Chondrocyte (in vitro differentiated cells): ENCODE results near the gene KCNJ10. TPM values are rescaled to one million over a fixed set of nuclear protein-coding genes. Genes with fewer than 3 reads are reported as not detected.

Source experiments
- DNase-seq: peaks from one replicate; pipeline ENCODE4 v3.0.0; 2021; ENCODE audit warnings: mixed read lengths, low spot score
- H3K27ac Mint-ChIP-seq: one replicate; pipeline ENCODE4 v1.8.0; 2021; ENCODE audit warnings: mild to moderate bottlenecking, moderate library complexity, mixed read lengths; ENCODE audit not compliant: unreplicated experiment
- H3K27me3 Mint-ChIP-seq: 2 replicates; pipeline ENCODE4 v1.8.0; 2021; ENCODE audit warnings: low read depth, mixed read lengths
- H3K36me3 Mint-ChIP-seq: 2 replicates; pipeline ENCODE4 v1.8.0; 2021; ENCODE audit warnings: low read depth, mixed read lengths
- H3K4me1 Mint-ChIP-seq: 2 replicates; pipeline ENCODE4 v1.8.0; 2021; ENCODE audit warnings: low read depth, mild to moderate bottlenecking, mixed read lengths
- H3K4me3 Mint-ChIP-seq: one replicate; pipeline ENCODE4 v1.8.0; 2021; ENCODE audit warnings: mild to moderate bottlenecking, moderate library complexity, mixed read lengths; ENCODE audit not compliant: unreplicated experiment
- H3K9me3 Mint-ChIP-seq: 2 replicates; pipeline ENCODE4 v1.8.0; 2021; ENCODE audit warnings: low read depth, mixed read lengths
- CTCF ChIP-seq: fragments of 200-600 bp; sonication (generic); IDR thresholded peaks from 2 replicates; pipeline ENCODE4 v1.5.0; 2021; ENCODE audit warnings: antibody characterized with exemption, mild to moderate bottlenecking, moderate library complexity
- long read RNA-seq: library from polyadenylated mRNA; stranded (forward); transcript quantifications from one replicate; pipeline ENCODE4 v2.0.0, GENCODE V29; 2021
- total RNA-seq: library from RNA; stranded (reverse); gene quantifications from 3 replicates; pipeline ENCODE4 v1.2.1, GENCODE V29; 2021

Gene KCNJ10
- not detected in 3 replicates for total RNA-seq
- long read RNA-seq = 0 reads

DNA sequence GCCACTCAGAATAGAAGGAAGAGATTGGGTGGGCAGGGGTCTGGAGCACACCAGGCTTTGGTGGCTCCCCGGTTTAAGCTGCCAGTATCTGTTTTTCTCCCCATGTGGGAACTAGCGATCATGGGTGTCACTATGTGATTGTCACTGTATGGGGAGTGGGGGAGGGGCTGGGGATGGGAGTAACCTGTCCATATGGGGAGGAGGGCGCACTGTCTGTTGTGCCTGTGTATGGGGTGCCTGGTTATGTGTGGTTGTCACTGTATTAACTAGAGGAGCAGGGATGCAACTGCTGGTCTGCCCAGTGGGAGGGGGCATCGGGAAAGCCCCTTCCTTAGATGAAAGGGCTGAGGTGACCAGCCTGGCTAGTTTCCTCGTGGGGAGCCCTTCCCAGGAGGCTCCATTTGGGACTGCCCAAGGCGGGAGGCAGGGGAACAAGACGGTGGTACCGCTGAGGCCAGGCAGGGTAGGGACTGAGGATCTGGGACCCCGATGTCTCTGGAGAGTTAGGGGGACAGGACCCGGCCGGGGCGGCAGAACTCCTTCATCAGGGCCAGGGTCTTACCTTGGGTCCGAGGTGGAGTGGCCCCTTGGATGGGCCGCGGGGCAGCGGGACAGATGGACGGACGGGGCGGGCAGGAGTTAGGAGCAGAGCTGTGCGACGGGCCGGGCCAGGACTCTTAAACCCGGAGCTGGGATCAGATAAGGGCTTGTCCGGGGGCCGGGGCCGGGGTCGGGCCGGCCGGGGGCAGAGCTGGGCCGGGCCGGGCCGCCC, at the start of gene KCNJ10:
TSS of gene KCNJ10 (minus strand) at position 701 of the 772 bp plus-strand sequence. CDS start 27,628 bp downstream, outside the sequence.
- Mint-ChIP-seq H3K27ac (no peak within 1 kb of the TSS), H3K9me3 (no peaks in the 10 kb centered on the region), H3K27me3 (peaks cover 58% of the 10 kb centered on the region), H3K36me3 (no peaks in the 10 kb centered on the region), H3K4me1 (peaks cover 11% of the 10 kb centered on the region), H3K4me3 (peak within 1 kb of the TSS; percentile 85)
- no peak for TF ChIP-seq CTCF
- peak; percentile 86 for DNase-seq

DNA sequence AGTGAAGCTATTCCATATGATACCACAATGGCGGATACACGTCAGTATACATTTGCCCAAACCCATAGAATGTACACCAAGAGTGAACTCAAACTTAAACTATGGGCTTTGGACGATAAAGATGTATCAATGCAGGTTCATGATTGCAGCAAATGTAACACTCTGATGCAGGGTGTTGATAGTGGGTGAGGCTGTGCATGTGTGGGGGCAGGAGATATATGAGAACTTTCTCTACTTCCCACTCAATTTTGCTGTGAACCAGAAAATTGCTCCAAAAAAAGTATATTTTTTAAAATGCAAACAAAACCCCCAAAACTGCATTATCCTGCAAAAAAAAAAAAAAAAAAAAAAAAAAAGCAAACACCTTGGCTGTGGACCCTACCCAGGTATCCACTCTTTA, 49.0 kb upstream of the KCNJ10 start:
- Mint-ChIP-seq H3K36me3 (no peaks in the 10 kb centered on the region), H3K27me3 (peaks cover 16% of the 10 kb centered on the region), H3K27ac (no peak overlapping the region), H3K4me3 (no peak overlapping the region), H3K9me3 (no peaks in the 10 kb centered on the region), H3K4me1 (peaks cover 35% of the 10 kb centered on the region)
- no peak for DNase-seq
- TF ChIP-seq CTCF = no peak

DNA sequence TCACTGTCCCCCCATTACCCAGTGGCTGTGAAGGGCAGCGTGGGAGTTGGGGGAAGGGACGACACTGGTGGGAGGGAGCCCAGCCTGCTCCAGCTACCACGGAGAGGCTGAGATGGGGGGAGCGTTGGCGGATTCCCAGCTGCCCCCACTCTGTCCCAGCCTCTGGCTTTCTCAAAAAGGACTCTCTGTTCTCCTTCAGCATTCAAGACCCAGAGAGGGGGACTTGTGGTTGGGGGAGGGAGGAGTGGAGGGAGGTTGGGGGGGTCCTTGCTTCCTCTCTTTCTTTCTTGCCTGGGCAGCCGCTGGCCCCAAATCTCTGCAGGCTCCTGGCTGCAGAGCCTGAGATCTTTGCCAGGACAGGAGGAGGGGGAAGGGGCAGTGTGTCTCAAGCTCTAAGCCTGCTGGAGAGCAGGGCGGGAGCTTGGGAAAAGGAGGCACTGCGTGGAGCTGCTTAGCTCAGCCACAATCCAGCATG, 47.8 kb upstream of the KCNJ10 start:
- Mint-ChIP-seq H3K9me3 (no peaks in the 10 kb centered on the region), H3K4me1 (peaks cover 38% of the 10 kb centered on the region), H3K27me3 (peaks cover 16% of the 10 kb centered on the region), H3K36me3 (no peaks in the 10 kb centered on the region), H3K27ac (no peak overlapping the region), H3K4me3 (peak overlapping the region; percentile 2)
- DNase-seq = peak; percentile 48
- TF ChIP-seq CTCF = no peak

DNA sequence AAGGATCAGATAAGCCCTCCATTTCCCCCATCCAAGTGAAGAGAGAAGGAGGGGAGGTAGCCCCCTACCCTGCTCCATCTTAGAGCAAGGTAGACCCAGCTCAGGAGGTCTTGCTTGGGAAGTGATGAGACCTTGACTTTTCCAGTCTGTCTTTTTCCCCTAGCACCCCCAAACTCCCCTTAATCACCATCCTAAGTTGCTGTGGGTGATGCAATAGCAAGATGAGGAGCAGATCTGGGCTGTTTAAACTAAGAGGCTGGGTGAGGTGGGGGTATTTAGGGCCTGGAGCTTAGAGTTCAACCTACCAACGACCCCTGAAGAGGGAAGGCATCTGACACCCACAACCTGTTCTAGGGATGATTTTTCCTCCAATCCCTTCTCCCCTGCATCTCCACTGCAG, 47.3 kb upstream of the KCNJ10 start:
- Mint-ChIP-seq H3K27ac (no peak overlapping the region), H3K36me3 (no peaks in the 10 kb centered on the region), H3K4me3 (no peak overlapping the region), H3K9me3 (no peaks in the 10 kb centered on the region), H3K4me1 (peaks cover 42% of the 10 kb centered on the region), H3K27me3 (peaks cover 20% of the 10 kb centered on the region)
- no peak for DNase-seq
- no peak for TF ChIP-seq CTCF

DNA sequence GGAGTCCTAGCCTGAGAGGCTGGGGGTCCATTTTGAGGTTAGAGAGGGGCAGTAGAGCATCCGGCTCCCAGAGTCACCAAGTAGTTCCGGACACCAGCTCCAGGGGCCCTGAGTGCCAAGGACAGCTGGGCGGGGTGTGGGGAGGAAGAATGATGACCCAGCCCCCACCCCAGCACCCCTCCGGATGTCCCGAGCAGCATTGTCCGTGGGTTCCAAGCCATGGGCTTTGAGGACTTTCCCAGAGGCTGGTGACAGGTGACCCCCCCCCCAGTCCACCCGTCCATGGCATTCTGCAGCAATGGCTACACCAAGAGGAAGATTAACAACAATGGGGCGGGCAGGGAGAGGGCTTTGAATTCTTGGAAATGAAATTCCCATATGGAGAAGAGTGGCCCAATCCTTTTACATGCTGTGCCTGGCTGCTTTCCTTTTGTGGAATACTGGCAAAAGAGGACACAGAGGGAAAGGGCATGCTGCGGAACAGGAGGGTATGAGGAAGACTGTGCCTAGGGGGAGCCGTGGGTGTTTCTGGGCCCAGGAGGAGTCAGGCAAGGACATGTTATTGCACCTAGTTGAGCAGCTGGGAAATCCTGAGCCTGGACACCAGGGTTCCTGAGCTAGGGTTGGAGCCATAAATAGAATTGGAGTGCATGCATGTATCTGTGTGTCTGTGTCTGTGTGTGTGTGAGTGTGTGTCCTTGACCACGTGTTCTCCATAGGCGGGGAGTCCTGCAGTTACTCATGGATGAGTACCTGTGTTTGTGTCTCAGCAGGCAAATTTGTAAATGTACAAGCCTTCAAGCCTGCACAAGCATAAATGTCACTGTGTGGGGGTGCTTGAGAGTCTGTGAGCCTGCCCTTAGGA, 46.6 kb upstream of the KCNJ10 start:
- Mint-ChIP-seq H3K27me3 (peaks cover 20% of the 10 kb centered on the region), H3K4me1 (peaks cover 44% of the 10 kb centered on the region), H3K4me3 (peak overlapping the region; percentile 48), H3K9me3 (no peaks in the 10 kb centered on the region), H3K27ac (no peak overlapping the region), H3K36me3 (no peaks in the 10 kb centered on the region)
- TF ChIP-seq CTCF = no peak
- DNase-seq = no peak
